ENCODE measurements around the gene PCDHA10. TPM values are rescaled to one million over a fixed set of nuclear protein-coding genes. Genes with fewer than 3 reads are reported as not detected.
"Not testable (repeated sequence)": the region's sequence is repeated elsewhere in the genome, so short reads cannot be mapped to it uniquely, and the experiment has no call there.

PCDHA10 gene
- total RNA-seq, 2 experiments from 2014 or later = not detected

GRCh38 chr5:140876541-140877261, 21.0 kb downstream of the PCDHA10 start:
- H3K4me1 Mint-ChIP-seq; H3K27ac Mint-ChIP-seq; H3K36me3 Mint-ChIP-seq (ENCODE audit: low read depth); POLR2A ChIA-PET; H3K4me3 Mint-ChIP-seq; DNase-seq; ATAC-seq: not testable (repeated sequence)
- intact Hi-C loops (cut with DNase I, micrococcal nuclease) = loop anchor here (5.0 to 10.0 kb wide), 3 partner anchors 51 to 528 kb away; partner anchors contain the start of genes PCDHAC1 (in 1 of the 2), PCDHGA5 (in 1 of the 2), PCDHGA9 (in 1 of the 2) and PCDHGB6 (in 1 of the 2)
- CTCF ChIA-PET = interaction anchor here (0.7 to 0.8 kb wide), 2 partner anchors 47 to 164 kb away, joined by 3 to 4 read pairs; no protein-coding TSS in a partner anchor
- Mint-ChIP-seq H3K27me3 (peaks cover 47% of the 10 kb centered on the region), H3K9me3 (ENCODE audit: low read depth) (peaks cover 26% of the 10 kb centered on the region)

GRCh38 chr5:140877262-140877581, 21.5 kb downstream of the PCDHA10 start:
- no peak for DNase-seq
- intact Hi-C loops (cut with DNase I, micrococcal nuclease) = loop anchor here (5.0 to 10.0 kb wide), 3 partner anchors 50 to 528 kb away; partner anchors contain the start of genes PCDHAC1 (in 1 of the 2), PCDHGA5 (in 1 of the 2), PCDHGA9 (in 1 of the 2) and PCDHGB6 (in 1 of the 2)
- ChIA-PET POLR2A (no interaction called here), CTCF (no interaction called here)
- Mint-ChIP-seq H3K4me3 (no peak overlapping the region), H3K4me1 (no peaks in the 10 kb centered on the region), H3K27me3 (peaks cover 51% of the 10 kb centered on the region), H3K9me3 (ENCODE audit: low read depth) (peaks cover 27% of the 10 kb centered on the region), H3K27ac (no peak overlapping the region), H3K36me3 (ENCODE audit: low read depth) (no peaks in the 10 kb centered on the region)
- ATAC-seq = no peak

- H3K36me3 Mint-ChIP-seq (ENCODE audit: low read depth) = peaks cover 3% of the 10 kb centered on the region
- peaks cover 19% of the 10 kb centered on the region for H3K9me3 Mint-ChIP-seq (ENCODE audit: low read depth)
- H3K4me1 Mint-ChIP-seq = no peaks in the 10 kb centered on the region
- no peak within 1 kb of the TSS for H3K27ac Mint-ChIP-seq
- no peak within 1 kb of the TSS for H3K4me3 Mint-ChIP-seq
- peaks cover 32% of the 10 kb centered on the region for H3K27me3 Mint-ChIP-seq
- DNase-seq (no peak), ATAC-seq (no peak)
- ChIA-PET CTCF (interaction anchor here (1.0 kb wide), 1 partner anchor 10 kb away, joined by 3 read pairs; no protein-coding TSS in a partner anchor), POLR2A (no interaction called here)
- intact Hi-C loops (cut with DNase I, micrococcal nuclease) = loop anchor here (1.0 to 10.0 kb wide), 4 partner anchors 35 to 159 kb away; partner anchors contain the start of genes PCDHA7 (in 1 of the 2) and PCDHA9 (in 1 of the 2)
Observed at GRCh38 chr5:140881889-140882590, 26.3 kb downstream of the PCDHA10 start, which contains the start of gene PCDHA13. PCDHA13 (plus strand) TSS chr5:140882124; CDS start chr5:140882269, 145 bp downstream.

GRCh38 chr5:140882591-140882899, 26.8 kb downstream of the PCDHA10 start:
- Mint-ChIP-seq H3K36me3 (ENCODE audit: low read depth) (peaks cover 3% of the 10 kb centered on the region), H3K27ac (no peak overlapping the region), H3K4me3 (no peak overlapping the region), H3K4me1 (no peaks in the 10 kb centered on the region), H3K27me3 (peaks cover 34% of the 10 kb centered on the region), H3K9me3 (ENCODE audit: low read depth) (peaks cover 19% of the 10 kb centered on the region)
- ChIA-PET POLR2A (no interaction called here), CTCF (interaction anchor here (1.0 kb wide), 1 partner anchor 10 kb away, joined by 3 read pairs; no protein-coding TSS in a partner anchor)
- DNase-seq (no peak), ATAC-seq (no peak)
- intact Hi-C loops (cut with DNase I, micrococcal nuclease) = loop anchor here (1.0 to 10.0 kb wide), 3 partner anchors 35 to 159 kb away; partner anchors contain the start of genes PCDHA7 (in 1 of the 2) and PCDHA9 (in 1 of the 2)

- POLR2A ChIA-PET = no interaction called here
- Mint-ChIP-seq H3K27ac (no peak overlapping the region), H3K4me1 (no peaks in the 10 kb centered on the region), H3K27me3 (peaks cover 34% of the 10 kb centered on the region), H3K9me3 (ENCODE audit: low read depth) (peaks cover 19% of the 10 kb centered on the region), H3K36me3 (ENCODE audit: low read depth) (peaks cover 3% of the 10 kb centered on the region), H3K4me3 (no peak overlapping the region)
- ATAC-seq (no peak), DNase-seq (no peak)
- CTCF ChIA-PET = interaction anchor here (1.0 kb wide), 1 partner anchor 9 kb away, joined by 3 read pairs; no protein-coding TSS in a partner anchor
- intact Hi-C loops (cut with DNase I, micrococcal nuclease) = loop anchor here (5.0 to 10.0 kb wide), 2 partner anchors 36 to 49 kb away; partner anchors contain the start of genes PCDHA7 (in 1 of the 2) and PCDHA9 (in 1 of the 2)
Observed at GRCh38 chr5:140883373-140883772, 27.7 kb downstream of the PCDHA10 start.

GRCh38 chr5:140883927-140884697, 28.4 kb downstream of the PCDHA10 start:
- intact Hi-C loops (cut with DNase I, micrococcal nuclease) = loop anchor here (5.0 to 10.0 kb wide), 2 partner anchors 37 to 49 kb away; partner anchors contain the start of genes PCDHA7 (in 1 of the 2) and PCDHA9 (in 1 of the 2)

GRCh38 chr5:140916325-140916724, 60.6 kb downstream of the PCDHA10 start:
- Mint-ChIP-seq H3K4me1 (no peaks in the 10 kb centered on the region), H3K9me3 (ENCODE audit: low read depth) (peaks cover 5% of the 10 kb centered on the region), H3K36me3 (ENCODE audit: low read depth) (no peaks in the 10 kb centered on the region), H3K27ac (no peak overlapping the region), H3K4me3 (no peak overlapping the region), H3K27me3 (peaks cover 8% of the 10 kb centered on the region)
- intact Hi-C loops (cut with DNase I, micrococcal nuclease) = no loop called here
- ATAC-seq (no peak), DNase-seq (no peak)
- ChIA-PET POLR2A (no interaction called here), CTCF (interaction anchor here (0.8 kb wide), 1 partner anchor 179 kb away, joined by 3 read pairs; no protein-coding TSS in a partner anchor)

More at GRCh38 chr5:140883927-140884697, 28.4 kb downstream of the PCDHA10 start:
- no peaks in the 10 kb centered on the region for H3K4me1 Mint-ChIP-seq
- ChIA-PET CTCF (interaction anchor here (0.6 kb wide), 1 partner anchor 48 kb away, joined by 4 read pairs; no protein-coding TSS in a partner anchor), POLR2A (no interaction called here)
- peaks cover 31% of the 10 kb centered on the region for H3K27me3 Mint-ChIP-seq
- ATAC-seq (no peak), DNase-seq (no peak)
- H3K27ac Mint-ChIP-seq = no peak overlapping the region
- peaks cover 17% of the 10 kb centered on the region for H3K9me3 Mint-ChIP-seq (ENCODE audit: low read depth)
- H3K36me3 Mint-ChIP-seq (ENCODE audit: low read depth) = peaks cover 3% of the 10 kb centered on the region
- no peak overlapping the region for H3K4me3 Mint-ChIP-seq

Other genes starting within 250 kb of the PCDHA10 start
- gene CD14, start 222.7 kb upstream of the PCDHA10 start, total RNA-seq = under 1 TPM; 0.26 to 0.43 TPM
- 10 to 100 TPM; 36.5 to 36.6 TPM for gene TMCO6, start 216.4 kb upstream of the PCDHA10 start, total RNA-seq
- gene NDUFA2, start 208.3 kb upstream of the PCDHA10 start, total RNA-seq = 10 to 100 TPM; 48.5 to 62.0 TPM
- gene IK, start 208.1 kb upstream of the PCDHA10 start, total RNA-seq = 100 to 1,000 TPM in 1 of 2 experiments, 10 to 100 TPM in 1; 97.1 to 187 TPM
- gene WDR55, start 191.0 kb upstream of the PCDHA10 start, total RNA-seq = 10 to 100 TPM; 25.9 to 31.7 TPM
- 1 to 10 TPM; 2.1 to 3.0 TPM for gene DND1, start 182.3 kb upstream of the PCDHA10 start, total RNA-seq
- gene HARS1, start 164.5 kb upstream of the PCDHA10 start, total RNA-seq = 10 to 100 TPM; 83.3 to 91.0 TPM
- 10 to 100 TPM; 20.9 to 28.1 TPM for gene HARS2, start 164.4 kb upstream of the PCDHA10 start, total RNA-seq
- 10 to 100 TPM; 49.9 to 55.3 TPM for gene ZMAT2, start 155.4 kb upstream of the PCDHA10 start, total RNA-seq
- not detected for gene PCDHA1, start 69.8 kb upstream of the PCDHA10 start, total RNA-seq
- gene PCDHA2, start 61.0 kb upstream of the PCDHA10 start, total RNA-seq = not detected
- not detected for gene PCDHA3, start 54.8 kb upstream of the PCDHA10 start, total RNA-seq
- not detected for gene PCDHA4, start 48.8 kb upstream of the PCDHA10 start, total RNA-seq
- gene PCDHA5, start 34.3 kb upstream of the PCDHA10 start, total RNA-seq = not detected
- not detected for gene PCDHA6, start 27.9 kb upstream of the PCDHA10 start, total RNA-seq
- not detected for gene PCDHA7, start 21.6 kb upstream of the PCDHA10 start, total RNA-seq
- not detected for gene PCDHA8, start 14.7 kb upstream of the PCDHA10 start, total RNA-seq
- not detected for gene PCDHA9, start 7.5 kb upstream of the PCDHA10 start, total RNA-seq
- gene PCDHA11, start 13.1 kb downstream of the PCDHA10 start, total RNA-seq = not detected
- gene PCDHA12, start 19.4 kb downstream of the PCDHA10 start, total RNA-seq = not detected
- not detected for gene PCDHA13, start 26.2 kb downstream of the PCDHA10 start, total RNA-seq
- gene PCDHAC1, start 70.4 kb downstream of the PCDHA10 start, total RNA-seq = not detected
- gene PCDHAC2, start 110.6 kb downstream of the PCDHA10 start, total RNA-seq = not detected
- gene PCDHB1, start 195.5 kb downstream of the PCDHA10 start, total RNA-seq = not detected
- gene PCDHB2, start 238.7 kb downstream of the PCDHA10 start, total RNA-seq = not detected
- gene PCDHB3, start 244.6 kb downstream of the PCDHA10 start, total RNA-seq = not detected